IMR-90 (cell line): ENCODE results near the gene FABP7. TPM values are rescaled to one million over a fixed set of nuclear protein-coding genes. Genes with fewer than 3 reads are reported as not detected.

ENCODE experiments used
- ATAC-seq: fragments of 200-7000 bp; cut with Tn5 transposase; 2 replicates; pipeline ENCODE4 v1.9.1; 2020; ENCODE audit warnings: low read depth, mild to moderate bottlenecking, moderate library complexity
- BruUV-seq: library from RNA; stranded (reverse); fragments of 400-500 nt; replicated peaks from 2 replicates; lab custom pipeline; 2021; lab: Mats Ljungman, UMichigan
- CTCF ChIA-PET: fragments of 300-600 bp; formaldehyde crosslinking; extraction: SDS; loops from one replicate; lab custom pipeline; 2021; ENCODE audit warnings: antibody characterized with exemption; lab: Yijun Ruan, JAX
- POLR2A ChIA-PET: fragments of 300-600 bp; sonication (Branson Sonifier 250); formaldehyde crosslinking; loops from one replicate; lab custom pipeline; 2022; ENCODE audit warnings: antibody characterized with exemption; ENCODE audit not compliant: unreplicated experiment; lab: Charles Lee
- DNase-seq: peaks from one replicate; pipeline ENCODE4 v3.0.0; 2013
- H2AFZ ChIP-seq: replicated peaks from 2 replicates; pipeline ENCODE3; 2013; ENCODE audit warnings: low read length, mild to moderate bottlenecking; ENCODE audit not compliant: poor library complexity
- H2AK5ac ChIP-seq: 2 replicates; pipeline ENCODE4 v1.6.1; 2013; ENCODE audit warnings: low read depth, low read length, inconsistent platforms
- H2AK9ac ChIP-seq: replicated peaks from 2 replicates; pipeline ENCODE3; 2013; ENCODE audit warnings: mild to moderate bottlenecking, low read depth, low read length, moderate library complexity; ENCODE audit not compliant: poor library complexity
- H2BK120ac ChIP-seq: 2 replicates; pipeline ENCODE4 v1.6.1; 2013; ENCODE audit warnings: low read depth, low read length, inconsistent platforms
- H2BK15ac ChIP-seq: 3 replicates; pipeline ENCODE4 v1.6.1; 2013; ENCODE audit warnings: low read depth, low read length, inconsistent platforms
- H2BK20ac ChIP-seq: 2 replicates; pipeline ENCODE4 v1.6.1; 2013; ENCODE audit warnings: low read depth, mild to moderate bottlenecking, inconsistent platforms, low read length, moderate library complexity
- H2BK5ac ChIP-seq: 2 replicates; pipeline ENCODE4 v1.6.1; 2013; ENCODE audit warnings: mild to moderate bottlenecking, low read depth, low read length, inconsistent platforms; ENCODE audit not compliant: poor library complexity, severe bottlenecking
- H3K14ac ChIP-seq: replicated peaks from 2 replicates; pipeline ENCODE4 v1.6.1; 2013; ENCODE audit warnings: low read depth, low read length, inconsistent platforms
- H3K18ac ChIP-seq: 2 replicates; pipeline ENCODE4 v1.6.1; 2013; ENCODE audit warnings: low read depth, low read length, control low read depth
- H3K23ac ChIP-seq: 2 replicates; pipeline ENCODE4 v1.6.1; 2013; ENCODE audit warnings: low read depth, low read length, inconsistent platforms
- H3K27ac ChIP-seq: 2 replicates; pipeline ENCODE4 v1.5.1; 2013; ENCODE audit warnings: mild to moderate bottlenecking, control low read depth, low read length; ENCODE audit not compliant: insufficient read depth
- H3K27me3 ChIP-seq: 2 replicates; pipeline ENCODE4 v1.6.1; 2013; ENCODE audit warnings: low read length; ENCODE audit not compliant: control insufficient read depth, insufficient read depth
- H3K36me3 ChIP-seq: 2 replicates; pipeline ENCODE4 v1.6.1; 2013; ENCODE audit warnings: low read length, mixed read lengths; ENCODE audit not compliant: control insufficient read depth, insufficient read depth
- H3K4ac ChIP-seq: 2 replicates; pipeline ENCODE4 v1.6.1; 2013; ENCODE audit warnings: low read depth, low read length, inconsistent platforms
- H3K4me1 ChIP-seq: 2 replicates; pipeline ENCODE4 v1.6.1; 2013; ENCODE audit warnings: low read length, mixed read lengths; ENCODE audit not compliant: control insufficient read depth, insufficient read depth
- H3K4me2 ChIP-seq: 2 replicates; pipeline ENCODE4 v1.6.1; 2013; ENCODE audit warnings: low read depth, mild to moderate bottlenecking, control low read depth, low read length, moderate library complexity
- H3K4me3 ChIP-seq: 2 replicates; pipeline ENCODE4 v1.5.1; 2013; ENCODE audit warnings: low read depth, mild to moderate bottlenecking, control low read depth, low read length, moderate library complexity; ENCODE audit not compliant: insufficient read depth
- H3K56ac ChIP-seq: 2 replicates; pipeline ENCODE4 v1.6.1; 2013; ENCODE audit warnings: low read length, inconsistent platforms; ENCODE audit not compliant: insufficient read depth; ENCODE audit errors: extremely low read depth
- H3K79me1 ChIP-seq, 2 experiments: 2 replicates each; pipeline ENCODE4 v1.6.1; 2013; ENCODE audit warnings: low read length in 2 of 2, inconsistent platforms in 1 of 2, low read depth in 1 of 2
- H3K9ac ChIP-seq: 2 replicates; pipeline ENCODE4 v1.6.1; 2013; ENCODE audit warnings: low read depth, low read length, control low read depth
- H3K9me1 ChIP-seq: 2 replicates; pipeline ENCODE4 v1.6.1; 2013; ENCODE audit warnings: low read length, inconsistent platforms; ENCODE audit not compliant: insufficient read depth
- H3K9me3 ChIP-seq: 2 replicates; pipeline ENCODE4 v1.6.1; 2013; ENCODE audit warnings: low read length; ENCODE audit not compliant: control insufficient read depth, insufficient read depth
- H4K20me1 ChIP-seq: 2 replicates; pipeline ENCODE4 v1.6.1; 2013; ENCODE audit warnings: low read length, inconsistent platforms; ENCODE audit not compliant: insufficient read depth
- H4K5ac ChIP-seq: 2 replicates; pipeline ENCODE4 v1.6.1; 2013; ENCODE audit warnings: mild to moderate bottlenecking, low read depth, low read length, control low read depth
- H4K8ac ChIP-seq, 2 experiments: 2 replicates each; pipeline ENCODE4 v1.6.1; 2013; ENCODE audit warnings: low read depth in 2 of 2, low read length in 2 of 2, control low read depth in 1 of 2, inconsistent platforms in 1 of 2
- H4K91ac ChIP-seq: 2 replicates; pipeline ENCODE4 v1.6.1; 2013; ENCODE audit warnings: low read depth, low read length, inconsistent platforms; ENCODE audit not compliant: insufficient read depth
- BHLHE40 ChIP-seq: fragments of 150-350 bp; IDR thresholded peaks from 2 replicates; pipeline ENCODE4 v1.6.1; 2016; ENCODE audit warnings: mild to moderate bottlenecking, low read depth, low read length
- CEBPB ChIP-seq: IDR thresholded peaks from 2 replicates; pipeline ENCODE4 v1.6.1; 2012; ENCODE audit warnings: low read depth, low read length, improper control_type of control experiment
- CHD1 ChIP-seq: IDR thresholded peaks from 2 replicates; pipeline ENCODE4 v1.6.1; 2012; ENCODE audit warnings: low read depth, low read length, improper control_type of control experiment
- FOS ChIP-seq: fragments of 150-350 bp; IDR thresholded peaks from 2 replicates; pipeline ENCODE4 v1.6.1; 2016; ENCODE audit warnings: low read depth, low read length
- MAFK ChIP-seq: IDR thresholded peaks from 2 replicates; pipeline ENCODE4 v1.6.1; 2012; ENCODE audit warnings: low read depth, low read length, improper control_type of control experiment
- MAZ ChIP-seq: IDR thresholded peaks from 2 replicates; pipeline ENCODE4 v1.6.1; 2012; ENCODE audit warnings: low read depth, mild to moderate bottlenecking, low read length, improper control_type of control experiment, moderate library complexity, borderline replicate concordance
- MXI1 ChIP-seq: IDR thresholded peaks from 2 replicates; pipeline ENCODE4 v1.6.1; 2012; ENCODE audit warnings: low read depth, mild to moderate bottlenecking, low read length, moderate library complexity, borderline replicate concordance
- NFE2L2 ChIP-seq: fragments of 150-350 bp; IDR thresholded peaks from 2 replicates; pipeline ENCODE4 v1.6.1; 2016; ENCODE audit warnings: low read depth, mild to moderate bottlenecking, low read length
- POLR2A ChIP-seq: IDR thresholded peaks from 2 replicates; pipeline ENCODE4 v1.6.1; 2012; ENCODE audit warnings: mild to moderate bottlenecking, low read depth, low read length
- RAD21 ChIP-seq: IDR thresholded peaks from 2 replicates; pipeline ENCODE4 v1.6.1; 2012; ENCODE audit warnings: low read length, improper control_type of control experiment
- RCOR1 ChIP-seq: IDR thresholded peaks from 2 replicates; pipeline ENCODE4 v1.6.1; 2012; ENCODE audit warnings: mild to moderate bottlenecking, low read length, improper control_type of control experiment; ENCODE audit not compliant: insufficient replicate concordance
- RFX5 ChIP-seq: IDR thresholded peaks from 2 replicates; pipeline ENCODE4 v1.8.0; 2012; ENCODE audit warnings: low read depth, mild to moderate bottlenecking, low read length, moderate library complexity
- SMC3 ChIP-seq: fragments of 150-350 bp; IDR thresholded peaks from 2 replicates; pipeline ENCODE4 v1.6.1; 2016; ENCODE audit warnings: low read depth, mild to moderate bottlenecking, antibody characterized with exemption, low read length, moderate library complexity
- WGBS, 2 experiments: methylation state at CpG; one replicate each; pipeline versions ENCODE4 v1.1.5 to v1.1.7; 2013; ENCODE audit warnings: missing lambda C conversion rate in 2 of 2; ENCODE audit not compliant: insufficient read length in 1 of 2; ENCODE audit errors: extremely low coverage in 2 of 2; 5-methylcytosine and 5-hydroxymethylcytosine counted together
- dilution Hi-C: fragments of 300-500 bp; cut with HindIII; formaldehyde crosslinking; loops from one replicate; pipeline ENCODE4 v1.14.3; 2018; ENCODE audit warnings: low sequenced_read_pairs; ENCODE audit not compliant: unreplicated experiment
- in situ Hi-C: fragments of 300-500 bp; cut with MboI; formaldehyde crosslinking; loops from 3 replicates; pipeline ENCODE4 v1.14.3; 2019; ENCODE audit warnings: low sequenced_read_pairs, inconsistent platforms, mixed read lengths
- intact Hi-C: fragments of 100-400 bp; cut with micrococcal nuclease; formaldehyde crosslinking; loops from 2 replicates; pipeline ENCODE4 v1.10.0; 2022
- polyA plus RNA-seq, 3 experiments: library from polyadenylated mRNA; depleted of rRNA; stranded (reverse); fragments of >200 nt; gene quantifications; 2 replicates each; pipeline ENCODE4 v1.2.3, GENCODE V29; 2012; ENCODE audit warnings: low replicate concordance in 1 of 3
- total RNA-seq: library from RNA; depleted of rRNA; stranded (reverse); fragments of >200 nt; gene quantifications from 2 replicates; pipeline ENCODE4 v1.2.3, GENCODE V29; 2012
- TF ChIP-seq, protein P1 (sequence below): conservative IDR thresholded peaks from 2 replicates; pipeline ENCODE4 v1.5.1; 2012; ENCODE audit warnings: mild to moderate bottlenecking, low read depth, low read length, improper control_type of control experiment
- TF ChIP-seq, protein P2 (sequence below): fragments of 150-350 bp; IDR thresholded peaks from 2 replicates; pipeline ENCODE4 v1.6.1; 2016; ENCODE audit warnings: low read depth, mild to moderate bottlenecking, low read length, moderate library complexity, borderline replicate concordance
- TF ChIP-seq, protein P3 (sequence below): fragments of 150-350 bp; IDR thresholded peaks from 2 replicates; pipeline ENCODE4 v1.6.1; 2017; ENCODE audit warnings: mild to moderate bottlenecking, antibody characterized with exemption, low read length, low read depth

The FABP7 gene
- total and polyA plus RNA-seq, 2 of the 4 experiments (the other 2 are of a cell fraction), result not detected

DNA sequence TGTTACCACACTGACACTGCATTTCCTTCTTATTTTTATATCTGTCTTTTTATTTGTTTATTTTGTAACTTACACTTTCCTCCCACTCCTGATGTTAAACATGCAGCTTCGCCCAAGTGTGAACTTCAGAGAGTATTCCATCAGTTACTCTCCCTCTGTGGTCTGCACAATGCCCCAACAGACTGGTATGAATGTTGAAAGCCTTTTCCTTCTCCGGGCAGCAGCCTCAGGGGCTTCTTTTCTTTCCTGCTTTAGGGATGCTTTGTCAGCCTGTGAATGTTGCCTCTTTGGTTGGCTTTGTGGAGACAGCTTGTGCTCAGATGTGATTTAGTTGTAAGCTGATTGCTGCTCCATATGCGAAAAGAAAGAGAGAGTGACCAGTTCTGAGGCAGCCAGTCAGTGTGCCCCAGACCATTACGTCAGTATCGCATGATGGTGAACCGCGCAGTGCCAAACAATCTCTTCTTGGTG is 53.5 kb downstream of the FABP7 start:
- Histone ChIP-seq H3K18ac (peak overlapping the region; percentile 42; the same call in 1 of the 2 replicates), H3K27me3 (peaks cover 6% of the 10 kb centered on the region), H2BK20ac (no peak overlapping the region), H3K56ac (no peak overlapping the region), H3K9me1 (no peaks in the 10 kb centered on the region), H4K20me1 (no peaks in the 10 kb centered on the region), H3K27ac (peak overlapping the region; percentile 32; the same call in 1 of the 2 replicates), H4K8ac (no peak overlapping the region), H3K4me2 (no peak overlapping the region), H2AFZ (no peak overlapping the region), H3K23ac (no peak overlapping the region), H3K4me1 (peaks cover 2% of the 10 kb centered on the region; the same call in 1 of the 2 replicates), H3K4me3 (no peak overlapping the region), H3K9me3 (no peaks in the 10 kb centered on the region), H3K79me1 (no peaks in the 10 kb centered on the region), H2AK5ac (no peak overlapping the region), H3K36me3 (no peaks in the 10 kb centered on the region), H2AK9ac (no peak overlapping the region), H3K14ac (no peak overlapping the region), H4K91ac (no peak overlapping the region), H3K4ac (no peak overlapping the region), H2BK15ac (no peak overlapping the region), H4K5ac (no peak overlapping the region; the same call in 1 of the 2 replicates), H3K9ac (no peak overlapping the region), H2BK120ac (no peak overlapping the region), H2BK5ac (no peak overlapping the region)
- intact Hi-C loops (no loop called here), dilution Hi-C loops (no loop called here), in situ Hi-C loops (loop anchor here (10.0 kb wide), 1 partner anchor 338 kb away; no protein-coding TSS in a partner anchor)
- no TSS peak for BruUV-seq
- TF ChIP-seq, protein P1, sequence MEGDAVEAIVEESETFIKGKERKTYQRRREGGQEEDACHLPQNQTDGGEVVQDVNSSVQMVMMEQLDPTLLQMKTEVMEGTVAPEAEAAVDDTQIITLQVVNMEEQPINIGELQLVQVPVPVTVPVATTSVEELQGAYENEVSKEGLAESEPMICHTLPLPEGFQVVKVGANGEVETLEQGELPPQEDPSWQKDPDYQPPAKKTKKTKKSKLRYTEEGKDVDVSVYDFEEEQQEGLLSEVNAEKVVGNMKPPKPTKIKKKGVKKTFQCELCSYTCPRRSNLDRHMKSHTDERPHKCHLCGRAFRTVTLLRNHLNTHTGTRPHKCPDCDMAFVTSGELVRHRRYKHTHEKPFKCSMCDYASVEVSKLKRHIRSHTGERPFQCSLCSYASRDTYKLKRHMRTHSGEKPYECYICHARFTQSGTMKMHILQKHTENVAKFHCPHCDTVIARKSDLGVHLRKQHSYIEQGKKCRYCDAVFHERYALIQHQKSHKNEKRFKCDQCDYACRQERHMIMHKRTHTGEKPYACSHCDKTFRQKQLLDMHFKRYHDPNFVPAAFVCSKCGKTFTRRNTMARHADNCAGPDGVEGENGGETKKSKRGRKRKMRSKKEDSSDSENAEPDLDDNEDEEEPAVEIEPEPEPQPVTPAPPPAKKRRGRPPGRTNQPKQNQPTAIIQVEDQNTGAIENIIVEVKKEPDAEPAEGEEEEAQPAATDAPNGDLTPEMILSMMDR, result no peak
- TF ChIP-seq RCOR1, result no peak
- no peak for TF ChIP-seq FOS
- TF ChIP-seq NFE2L2, result no peak
- TF ChIP-seq BHLHE40, result no peak
- no peak for TF ChIP-seq CEBPB
- no peak for TF ChIP-seq SMC3
- no peak for TF ChIP-seq RAD21
- no peak for TF ChIP-seq RFX5
- TF ChIP-seq MAZ, result no peak
- TF ChIP-seq, protein P2, sequence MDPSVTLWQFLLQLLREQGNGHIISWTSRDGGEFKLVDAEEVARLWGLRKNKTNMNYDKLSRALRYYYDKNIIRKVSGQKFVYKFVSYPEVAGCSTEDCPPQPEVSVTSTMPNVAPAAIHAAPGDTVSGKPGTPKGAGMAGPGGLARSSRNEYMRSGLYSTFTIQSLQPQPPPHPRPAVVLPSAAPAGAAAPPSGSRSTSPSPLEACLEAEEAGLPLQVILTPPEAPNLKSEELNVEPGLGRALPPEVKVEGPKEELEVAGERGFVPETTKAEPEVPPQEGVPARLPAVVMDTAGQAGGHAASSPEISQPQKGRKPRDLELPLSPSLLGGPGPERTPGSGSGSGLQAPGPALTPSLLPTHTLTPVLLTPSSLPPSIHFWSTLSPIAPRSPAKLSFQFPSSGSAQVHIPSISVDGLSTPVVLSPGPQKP, result no peak
- no peak for TF ChIP-seq CHD1
- no peak for TF ChIP-seq MAFK
- TF ChIP-seq, protein P3, sequence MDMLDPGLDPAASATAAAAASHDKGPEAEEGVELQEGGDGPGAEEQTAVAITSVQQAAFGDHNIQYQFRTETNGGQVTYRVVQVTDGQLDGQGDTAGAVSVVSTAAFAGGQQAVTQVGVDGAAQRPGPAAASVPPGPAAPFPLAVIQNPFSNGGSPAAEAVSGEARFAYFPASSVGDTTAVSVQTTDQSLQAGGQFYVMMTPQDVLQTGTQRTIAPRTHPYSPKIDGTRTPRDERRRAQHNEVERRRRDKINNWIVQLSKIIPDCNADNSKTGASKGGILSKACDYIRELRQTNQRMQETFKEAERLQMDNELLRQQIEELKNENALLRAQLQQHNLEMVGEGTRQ, result no peak
- no peak for TF ChIP-seq MXI1
- no peak for TF ChIP-seq POLR2A
- ATAC-seq, result no peak; the same call in 1 of the 2 replicates
- ChIA-PET CTCF (interaction anchor here (0.6 kb wide), 1 partner anchor 1066 kb away, joined by 3 read pairs; no protein-coding TSS in a partner anchor), POLR2A (no interaction called here)
- DNase-seq, result no peak
- no CpG with 5 or more reads among the region's 7 CpGs for WGBS, 2 experiments
